ENCODE results near the gene MZF1.

The MZF1 gene

DNA sequence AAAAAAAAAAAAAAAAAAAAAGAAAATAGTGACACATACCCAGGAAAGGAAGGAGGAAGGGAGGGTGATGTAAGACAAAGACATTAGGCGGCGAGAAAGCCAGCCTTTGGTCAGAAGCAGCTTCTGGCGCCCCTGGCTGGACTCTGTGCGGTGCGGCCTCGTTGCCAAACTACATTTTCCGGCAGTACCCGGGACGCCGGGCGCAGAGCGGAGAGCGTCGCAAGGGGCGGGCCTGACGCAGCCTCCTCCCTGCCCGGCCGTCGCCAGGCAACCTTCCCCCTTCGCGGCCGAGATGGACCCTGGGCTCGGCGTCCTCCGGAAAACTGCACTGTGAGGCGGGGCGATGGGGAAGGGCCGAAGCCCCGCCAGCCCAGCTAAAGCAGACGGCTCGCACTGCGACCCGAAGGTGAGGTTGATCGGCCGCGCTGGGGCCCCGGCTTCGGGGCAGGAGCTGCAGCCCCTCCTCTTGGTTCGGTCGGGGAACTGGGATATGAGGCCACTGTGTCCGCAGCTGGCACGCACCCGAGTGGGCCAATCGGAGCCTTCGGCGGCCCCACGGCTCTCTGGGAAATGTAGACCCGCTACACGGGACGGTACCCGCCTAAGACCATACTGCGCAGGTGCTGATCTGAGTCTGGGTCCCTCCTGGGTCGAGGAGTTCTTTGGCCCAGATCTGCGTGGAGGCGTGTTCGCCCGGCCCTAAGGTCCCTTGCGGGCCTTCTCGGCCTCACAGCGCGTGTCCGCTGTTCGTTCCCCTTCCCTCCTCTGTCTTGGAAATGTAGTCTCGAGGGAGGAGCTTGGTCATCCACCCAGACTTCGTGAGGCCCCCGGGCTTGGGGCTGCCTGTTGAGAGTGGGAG, 2.3 kb upstream of the MZF1 start:
- peaks cover 6% of the 10 kb centered on the region for H3K36me3 ChIP-seq (replicated peaks)
- H3K4me3 ChIP-seq (ENCODE audit: low read depth, low read length) = peak overlapping the region; percentile 80
- TF ChIP-seq, protein P1, sequence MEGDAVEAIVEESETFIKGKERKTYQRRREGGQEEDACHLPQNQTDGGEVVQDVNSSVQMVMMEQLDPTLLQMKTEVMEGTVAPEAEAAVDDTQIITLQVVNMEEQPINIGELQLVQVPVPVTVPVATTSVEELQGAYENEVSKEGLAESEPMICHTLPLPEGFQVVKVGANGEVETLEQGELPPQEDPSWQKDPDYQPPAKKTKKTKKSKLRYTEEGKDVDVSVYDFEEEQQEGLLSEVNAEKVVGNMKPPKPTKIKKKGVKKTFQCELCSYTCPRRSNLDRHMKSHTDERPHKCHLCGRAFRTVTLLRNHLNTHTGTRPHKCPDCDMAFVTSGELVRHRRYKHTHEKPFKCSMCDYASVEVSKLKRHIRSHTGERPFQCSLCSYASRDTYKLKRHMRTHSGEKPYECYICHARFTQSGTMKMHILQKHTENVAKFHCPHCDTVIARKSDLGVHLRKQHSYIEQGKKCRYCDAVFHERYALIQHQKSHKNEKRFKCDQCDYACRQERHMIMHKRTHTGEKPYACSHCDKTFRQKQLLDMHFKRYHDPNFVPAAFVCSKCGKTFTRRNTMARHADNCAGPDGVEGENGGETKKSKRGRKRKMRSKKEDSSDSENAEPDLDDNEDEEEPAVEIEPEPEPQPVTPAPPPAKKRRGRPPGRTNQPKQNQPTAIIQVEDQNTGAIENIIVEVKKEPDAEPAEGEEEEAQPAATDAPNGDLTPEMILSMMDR (IDR thresholded peaks at IDR 0.05; ENCODE audit: low read depth, low read length, missing control alignments) = peak; percentile 21
- no peaks in the 10 kb centered on the region for H3K27me3 ChIP-seq (replicated peaks)
- DNase-seq = peak; percentile 88
- peak overlapping the region; percentile 97 for H3K27ac ChIP-seq
- in situ Hi-C loops (cut with HindIII; ENCODE audit: low pct_ligation_motif_present, low sequenced_read_pairs) = no loop called here

- in situ Hi-C loops (cut with HindIII; ENCODE audit: low pct_ligation_motif_present, low sequenced_read_pairs) = no loop called here
- TF ChIP-seq, protein P1 (IDR thresholded peaks at IDR 0.05; ENCODE audit: low read depth, low read length, missing control alignments) = no peak
- Histone ChIP-seq H3K27me3 (replicated peaks) (no peaks in the 10 kb centered on the region), H3K36me3 (replicated peaks) (peaks cover 11% of the 10 kb centered on the region), H3K27ac (peak overlapping the region; percentile 96), H3K4me3 (ENCODE audit: low read depth, low read length) (peak overlapping the region; percentile 62)
- DNase-seq = no peak
Observed at GRCh38 chr19:58573658-58574164, 576 bp upstream of the MZF1 start.

GRCh38 chr19:58572026-58572817, 913 bp downstream of the MZF1 start:
- TF ChIP-seq, protein P1 (IDR thresholded peaks at IDR 0.05; ENCODE audit: low read depth, low read length, missing control alignments) = no peak
- in situ Hi-C loops (cut with HindIII; ENCODE audit: low pct_ligation_motif_present, low sequenced_read_pairs) = no loop called here
- Histone ChIP-seq H3K36me3 (replicated peaks) (peaks cover 13% of the 10 kb centered on the region), H3K27me3 (replicated peaks) (no peaks in the 10 kb centered on the region), H3K4me3 (ENCODE audit: low read depth, low read length) (peak overlapping the region; percentile 87), H3K27ac (peak overlapping the region; percentile 96)
- DNase-seq = no peak

DNA sequence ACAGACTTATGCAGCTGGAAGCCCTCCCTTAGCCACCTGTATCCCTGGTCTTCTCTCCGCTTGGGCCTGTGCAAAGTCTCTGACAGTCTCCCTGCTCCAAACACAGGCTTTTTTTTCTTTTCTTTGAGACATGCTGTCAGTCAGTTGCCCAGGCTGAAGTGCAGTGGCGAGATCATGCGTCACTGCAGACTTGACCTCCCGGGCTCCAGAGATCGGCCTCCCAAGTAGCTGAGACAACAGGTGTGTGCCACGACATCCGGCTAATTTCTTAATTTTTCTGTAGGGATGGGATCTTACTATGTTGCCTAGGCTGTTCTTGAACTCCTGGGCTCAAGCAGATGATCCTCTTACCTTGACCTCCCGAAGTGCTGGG, 1.6 kb downstream of the MZF1 start:
- H3K4me3 ChIP-seq (ENCODE audit: low read depth, low read length) = no peak overlapping the region
- DNase-seq = no peak
- H3K27me3 ChIP-seq (replicated peaks) = no peaks in the 10 kb centered on the region
- TF ChIP-seq, protein P1 (IDR thresholded peaks at IDR 0.05; ENCODE audit: low read depth, low read length, missing control alignments) = no peak
- peaks cover 14% of the 10 kb centered on the region for H3K36me3 ChIP-seq (replicated peaks)
- no peak overlapping the region for H3K27ac ChIP-seq
- in situ Hi-C loops (cut with HindIII; ENCODE audit: low pct_ligation_motif_present, low sequenced_read_pairs) = no loop called here

GRCh38 chr19:58570770-58571574, 2.2 kb downstream of the MZF1 start:
- H3K27me3 ChIP-seq (replicated peaks) = no peaks in the 10 kb centered on the region
- H3K36me3 ChIP-seq (replicated peaks) = peaks cover 14% of the 10 kb centered on the region
- in situ Hi-C loops (cut with HindIII; ENCODE audit: low pct_ligation_motif_present, low sequenced_read_pairs) = no loop called here
- TF ChIP-seq, protein P1 (IDR thresholded peaks at IDR 0.05; ENCODE audit: low read depth, low read length, missing control alignments) = no peak
- no peak overlapping the region for H3K4me3 ChIP-seq (ENCODE audit: low read depth, low read length)
- no peak overlapping the region for H3K27ac ChIP-seq
- no peak for DNase-seq
